Stomach (tissue), 9 donors: ENCODE measurements around the gene PPDPF. TPM values are rescaled to one million over a fixed set of nuclear protein-coding genes. Genes with fewer than 3 reads are reported as not detected.
"Not testable (repeated sequence)": the region's sequence is repeated elsewhere in the genome, so short reads cannot be mapped to it uniquely, and the experiment has no call there.

Experiments used
- DNase-seq, 2 donors: peaks; one replicate each; pipeline versions ENCODE4 v3.0.0 to v3.0.0-alpha.2; 2013 to 2019
- H3K27ac ChIP-seq, 5 donors: fragments of 200-600 bp in 4 of 5; sonication (generic) in 4 of 5; one replicate each; pipeline ENCODE4 v1.5.1; 2013 to 2019; ENCODE audit warnings: mild to moderate bottlenecking in 1 of 5, moderate library complexity in 1 of 5
- H3K27me3 ChIP-seq, 3 donors: fragments of 200-600 bp; sonication (generic); one replicate each; pipeline ENCODE4 v1.5.1; 2017 to 2019; ENCODE audit warnings: mixed run types in 1 of 3
- H3K36me3 ChIP-seq, 4 donors: fragments of 200-600 bp; sonication (generic); 1 replicate in 3 of 4; 2 replicates in 1 of 4; pipeline ENCODE4 v1.5.1; 2016 to 2019
- H3K4me1 ChIP-seq, 4 donors: fragments of 200-600 bp; sonication (generic); one replicate each; pipeline ENCODE4 v1.5.1; 2016 to 2019
- H3K4me3 ChIP-seq, 4 donors: fragments of 200-600 bp; sonication (generic) in 3 of 4; one replicate each; pipeline ENCODE4 v1.5.1; 2016 to 2019; ENCODE audit warnings: mild to moderate bottlenecking in 1 of 4
- H3K9me3 ChIP-seq, 4 donors: fragments of 200-600 bp; sonication (generic); one replicate each; pipeline ENCODE4 v1.5.1; 2016 to 2019
- CTCF ChIP-seq, 7 experiments: fragments of 450-650 bp in 4 of 7; fragments of 200-600 bp in 3 of 7; sonication (generic) in 3 of 7; IDR thresholded peaks; one replicate each; pipeline ENCODE4 v1.5.1; 2016 to 2019; ENCODE audit warnings: antibody characterized with exemption in 7 of 7, control low read depth in 2 of 7, mild to moderate bottlenecking in 1 of 7
- EP300 ChIP-seq: sonication (generic); formaldehyde crosslinking; IDR thresholded peaks from one replicate; pipeline ENCODE4 v1.6.1; 2017; ENCODE audit warnings: antibody characterized with exemption
- POLR2A ChIP-seq, 4 donors: fragments of 450-650 bp; IDR thresholded peaks; one replicate each; pipeline ENCODE4 v1.6.1; 2016; ENCODE audit warnings: antibody characterized with exemption in 4 of 4, control low read depth in 2 of 4, mild to moderate bottlenecking in 1 of 4, moderate library complexity in 1 of 4
- POLR2AphosphoS5 ChIP-seq, 3 donors: sonication (generic); formaldehyde crosslinking; IDR thresholded peaks; one replicate each; pipeline ENCODE4 v1.6.1; 2016; ENCODE audit warnings: antibody characterized with exemption in 3 of 3
- WGBS, 5 donors: extraction: QIAGEN DNeasy Blood & Tissue Kit in 3 of 5; methylation state at CpG; one replicate each; pipeline versions ENCODE4 v1.1.5 to v1.1.7; 2013 to 2018; 5-methylcytosine and 5-hydroxymethylcytosine counted together
- intact Hi-C: fragments of 100-400 bp; cut with DNase I; formaldehyde crosslinking; loops from one replicate; pipeline ENCODE4 v1.15.1; 2023; ENCODE audit warnings: low total_unique reads
- polyA plus RNA-seq, 3 donors: library from polyadenylated mRNA; stranded (reverse); fragments of 200-250 nt; gene quantifications; one replicate each; pipeline ENCODE4 v1.2.3, GENCODE V29; 2013
- total RNA-seq, 5 donors: library from RNA; depleted of rRNA; stranded (reverse); fragments of >200 nt; gene quantifications; one replicate each; pipeline versions ENCODE4 v1.1.0 to v1.2.3, GENCODE V29; 2014 to 2016
- donor health status: healthy with polysubstance abuse.
- donor health status: Bipolar disorder and iron deficiency.
- donor health status: healthy.

PPDPF gene
- total and polyA plus RNA-seq, 8 donors = 1.8 to 756 (median 195) TPM

- H3K9me3 ChIP-seq = no peaks in the 10 kb centered on the region
- intact Hi-C loops = no loop called here
- 85 to 90% (median 88%) methylated on average over 37 to 46 of the region's 46 CpGs for WGBS, 5 donors
- no peak for TF ChIP-seq POLR2AphosphoS5 (IDR thresholded peaks at IDR 0.05)
- no peak for TF ChIP-seq POLR2A (IDR thresholded peaks at IDR 0.05)
- TF ChIP-seq EP300 = no peak
- no peak for TF ChIP-seq CTCF (IDR thresholded peaks at IDR 0.05)
- peaks cover 12 to 36% (median 33%) of the 10 kb centered on the region in 4 donors for H3K4me1 ChIP-seq
- no peaks in the 10 kb centered on the region for H3K27me3 ChIP-seq
- H3K27ac ChIP-seq = peak overlapping the region in 1 of 5 donors; percentile 70
- peaks cover 16 to 67% (median 59%) of the 10 kb centered on the region in 4 donors for H3K36me3 ChIP-seq
- H3K4me3 ChIP-seq = no peak overlapping the region
- DNase-seq = no peak
Observed at GRCh38 chr20:63568986-63569949, 48.7 kb downstream of the PPDPF start.

GRCh38 chr20:63570281-63571086 is 49.9 kb downstream of the PPDPF start:
- intact Hi-C loops = no loop called here
- Histone ChIP-seq H3K36me3 (peaks cover 5 to 55% (median 47%) of the 10 kb centered on the region in 4 donors), H3K27ac (no peak overlapping the region), H3K4me3 (no peak overlapping the region), H3K27me3 (no peaks in the 10 kb centered on the region), H3K9me3 (no peaks in the 10 kb centered on the region), H3K4me1 (peaks cover 12 to 45% (median 41%) of the 10 kb centered on the region in 4 donors)
- DNase-seq = no peak
- 80 to 95% (median 92%) methylated on average over 11 to 28 of the region's 28 CpGs for WGBS, 5 donors
- TF ChIP-seq CTCF (IDR thresholded peaks at IDR 0.05) = no peak
- no peak for TF ChIP-seq EP300
- no peak for TF ChIP-seq POLR2A (IDR thresholded peaks at IDR 0.05)
- TF ChIP-seq POLR2AphosphoS5 (IDR thresholded peaks at IDR 0.05) = no peak

GRCh38 chr20:63571087-63571478 is 50.5 kb downstream of the PPDPF start:
- WGBS, 5 donors = 58 to 78% (median 64%) methylated on average over 4 to 7 of the region's 11 CpGs

More at GRCh38 chr20:63571087-63571478, 50.5 kb downstream of the PPDPF start:
- DNase-seq, H3K27me3 ChIP-seq, intact Hi-C loops, H3K27ac ChIP-seq, H3K4me3 ChIP-seq, H3K9me3 ChIP-seq: not testable (repeated sequence)
- Histone ChIP-seq H3K4me1 (peaks cover 12 to 45% (median 41%) of the 10 kb centered on the region in 4 donors), H3K36me3 (peaks cover 0 to 49% (median 41%) of the 10 kb centered on the region in 4 donors)

Other genes starting within 250 kb of the PPDPF start
- 100 to 1,000 TPM in 3 of 5 donors, 10 to 100 TPM in 2; 51.3 to 146 (median 100) TPM for gene ARFGAP1, start 248.0 kb upstream of the PPDPF start, total RNA-seq
- gene ARFGAP1, start 248.0 kb upstream of the PPDPF start, polyA plus RNA-seq = 10 to 100 TPM; 51.5 to 53.2 (median 51.5) TPM
- gene COL20A1, start 227.6 kb upstream of the PPDPF start, total RNA-seq = 1 to 10 TPM in 1 of 5 donors, not detected in 4; 2.4 TPM
- under 1 TPM in 1 of 3 donors, not detected in 2; 0.53 TPM for gene COL20A1, start 227.6 kb upstream of the PPDPF start, polyA plus RNA-seq
- under 1 TPM in 1 of 5 donors, not detected in 4; under 0.01 TPM for gene CHRNA4, start 159.4 kb upstream of the PPDPF start, total RNA-seq
- gene CHRNA4, start 159.4 kb upstream of the PPDPF start, polyA plus RNA-seq = under 1 TPM in 1 of 3 donors, not detected in 2; 0.15 TPM
- gene KCNQ2, start 48.1 kb upstream of the PPDPF start, total RNA-seq = 1 to 10 TPM in 1 of 5 donors, not detected in 4; 2.2 TPM
- under 1 TPM in 2 of 3 donors, not detected in 1; 0.03 to 0.25 TPM for gene KCNQ2, start 48.1 kb upstream of the PPDPF start, polyA plus RNA-seq
- gene EEF1A2, start 21.7 kb upstream of the PPDPF start, total RNA-seq = 10 to 100 TPM in 2 of 5 donors, 1 to 10 TPM in 1, under 1 TPM in 1, not detected in 1; 0.58 to 64.8 (median 16.7) TPM
- gene EEF1A2, start 21.7 kb upstream of the PPDPF start, polyA plus RNA-seq = 10 to 100 TPM in 2 of 3 donors, 1 to 10 TPM in 1; 4.6 to 53.0 (median 25.0) TPM
- 10 to 100 TPM; 10.3 to 98.5 (median 22.2) TPM for gene PTK6, start 16.6 kb downstream of the PPDPF start, total RNA-seq
- gene PTK6, start 16.6 kb downstream of the PPDPF start, polyA plus RNA-seq = 10 to 100 TPM in 2 of 3 donors, 1 to 10 TPM in 1; 7.7 to 32.5 (median 23.6) TPM
- gene SRMS, start 27.0 kb downstream of the PPDPF start, total RNA-seq = 1 to 10 TPM in 1 of 5 donors, under 1 TPM in 1, not detected in 3; 0.87 to 3.5 TPM
- 1 to 10 TPM in 1 of 3 donors, not detected in 2; 2.1 TPM for gene SRMS, start 27.0 kb downstream of the PPDPF start, polyA plus RNA-seq
- 1 to 10 TPM in 1 of 5 donors, under 1 TPM in 1, not detected in 3; 0.55 to 1.2 TPM for gene FNDC11, start 33.4 kb downstream of the PPDPF start, total RNA-seq
- gene FNDC11, start 33.4 kb downstream of the PPDPF start, polyA plus RNA-seq = 1 to 10 TPM in 1 of 3 donors, under 1 TPM in 2; 0.25 to 3.1 (median 0.50) TPM
- gene HELZ2, start 53.5 kb downstream of the PPDPF start, total RNA-seq = 10 to 100 TPM; 27.4 to 95.5 (median 41.2) TPM
- gene HELZ2, start 53.5 kb downstream of the PPDPF start, polyA plus RNA-seq = 1 to 10 TPM; 4.4 to 7.3 (median 6.9) TPM
- 10 to 100 TPM in 2 of 5 donors, 1 to 10 TPM in 3; 1.8 to 20.4 (median 8.3) TPM for gene GMEB2, start 106.3 kb downstream of the PPDPF start, total RNA-seq
- 1 to 10 TPM; 5.4 to 7.5 (median 7.4) TPM for gene GMEB2, start 106.3 kb downstream of the PPDPF start, polyA plus RNA-seq
- gene STMN3, start 132.7 kb downstream of the PPDPF start, total RNA-seq = 10 to 100 TPM in 2 of 5 donors, 1 to 10 TPM in 2, under 1 TPM in 1; 0.87 to 13.4 (median 5.5) TPM
- 10 to 100 TPM; 12.3 to 14.8 (median 12.5) TPM for gene STMN3, start 132.7 kb downstream of the PPDPF start, polyA plus RNA-seq
- 10 to 100 TPM; 13.6 to 70.4 (median 32.7) TPM for gene RTEL1, start 137.5 kb downstream of the PPDPF start, total RNA-seq
- gene RTEL1, start 137.5 kb downstream of the PPDPF start, polyA plus RNA-seq = 1 to 10 TPM; 7.6 to 10.0 (median 9.2) TPM
- 10 to 100 TPM in 1 of 5 donors, 1 to 10 TPM in 3, not detected in 1; 1.1 to 16.9 (median 3.2) TPM for gene TNFRSF6B, start 175.9 kb downstream of the PPDPF start, total RNA-seq
- 10 to 100 TPM in 1 of 3 donors, 1 to 10 TPM in 2; 8.5 to 26.2 (median 9.5) TPM for gene TNFRSF6B, start 175.9 kb downstream of the PPDPF start, polyA plus RNA-seq
- gene ARFRP1, start 187.2 kb downstream of the PPDPF start, total RNA-seq = 100 to 1,000 TPM in 1 of 5 donors, 10 to 100 TPM in 3, 1 to 10 TPM in 1; 7.6 to 103 (median 35.8) TPM
- gene ARFRP1, start 187.2 kb downstream of the PPDPF start, polyA plus RNA-seq = 10 to 100 TPM; 30.2 to 56.2 (median 35.9) TPM
- gene ZGPAT, start 187.3 kb downstream of the PPDPF start, total RNA-seq = 10 to 100 TPM; 12.3 to 49.6 (median 39.3) TPM
- 10 to 100 TPM; 29.9 to 41.7 (median 37.7) TPM for gene ZGPAT, start 187.3 kb downstream of the PPDPF start, polyA plus RNA-seq
- 100 to 1,000 TPM in 1 of 5 donors, 10 to 100 TPM in 2, 1 to 10 TPM in 2; 3.6 to 117 (median 16.8) TPM for gene LIME1, start 215.9 kb downstream of the PPDPF start, total RNA-seq
- gene LIME1, start 215.9 kb downstream of the PPDPF start, polyA plus RNA-seq = 10 to 100 TPM; 17.1 to 24.3 (median 19.9) TPM
- gene SLC2A4RG, start 219.0 kb downstream of the PPDPF start, total RNA-seq = 10 to 100 TPM in 3 of 5 donors, 1 to 10 TPM in 2; 7.1 to 60.5 (median 25.9) TPM
- 10 to 100 TPM; 40.1 to 76.9 (median 57.4) TPM for gene SLC2A4RG, start 219.0 kb downstream of the PPDPF start, polyA plus RNA-seq